PC-9 (cell line): Measurements from ENCODE around the gene GTF3C4.

Experiments
- CTCF ChIP-seq: fragments of 200-600 bp; sonication (generic); conservative IDR thresholded peaks from 2 replicates; pipeline ENCODE4 v1.6.1; 2017; ENCODE audit warnings: mixed run types, antibody characterized with exemption, mild to moderate bottlenecking, moderate library complexity
- EZH2 ChIP-seq: fragments of 200-600 bp; sonication (generic); IDR thresholded peaks from 2 replicates; pipeline ENCODE4 v1.8.0; 2017; ENCODE audit warnings: antibody characterized with exemption, low read depth

- TF ChIP-seq CTCF = no peak
- TF ChIP-seq EZH2 = no peak
Observed at GRCh38 chr9:132730054-132731033, 60.1 kb downstream of the GTF3C4 start.
